RWPE2 (cell line): ENCODE measurements around the gene ENTPD5.

ENCODE experiments used
- ATAC-seq: fragments of 200-7000 bp; cut with Tn5 transposase; 3 replicates; pipeline ENCODE4 v1.9.1; 2021; ENCODE audit warnings: low read depth
- DNase-seq: peaks from one replicate; pipeline ENCODE4 v3.0.0-alpha.2; 2020; ENCODE audit warnings: low spot score
- H3K27ac ChIP-seq: fragments of 450-650 bp; 2 replicates; pipeline ENCODE4 v1.5.1; 2017; ENCODE audit warnings: mild to moderate bottlenecking; ENCODE audit not compliant: poor library complexity, severe bottlenecking
- H3K27me3 ChIP-seq: fragments of 250-450 bp; sonication (Bioruptor Pico); 2 replicates; pipeline ENCODE4 v1.5.1; 2021; ENCODE audit warnings: mild to moderate bottlenecking, moderate library complexity; ENCODE audit not compliant: insufficient read depth, poor library complexity, severe bottlenecking
- H3K36me3 ChIP-seq: fragments of 250-450 bp; sonication (Bioruptor Pico); 2 replicates; pipeline ENCODE4 v1.5.1; 2020; ENCODE audit warnings: low read depth, mild to moderate bottlenecking, moderate library complexity
- H3K4me1 ChIP-seq: fragments of 250-450 bp; sonication (Bioruptor Pico); 2 replicates; pipeline ENCODE4 v1.5.1; 2021; ENCODE audit warnings: mild to moderate bottlenecking, moderate library complexity; ENCODE audit not compliant: insufficient read depth, poor library complexity, severe bottlenecking
- H3K4me3 ChIP-seq: fragments of 250-450 bp; sonication (Bioruptor Pico); 2 replicates; pipeline ENCODE4 v1.5.1; 2021; ENCODE audit warnings: mild to moderate bottlenecking, moderate library complexity; ENCODE audit not compliant: severe bottlenecking
- H3K9me3 ChIP-seq: fragments of 250-450 bp; sonication (Bioruptor Pico); 2 replicates; pipeline ENCODE4 v1.5.1; 2021; ENCODE audit warnings: mild to moderate bottlenecking, moderate library complexity; ENCODE audit not compliant: severe bottlenecking
- TF ChIP-seq, protein P1 (sequence below): fragments of 450-650 bp; IDR thresholded peaks from one replicate; pipeline ENCODE4 v1.5.1; 2017; ENCODE audit warnings: mild to moderate bottlenecking, moderate library complexity; ENCODE audit not compliant: poor library complexity, severe bottlenecking

ENTPD5 gene

DNA sequence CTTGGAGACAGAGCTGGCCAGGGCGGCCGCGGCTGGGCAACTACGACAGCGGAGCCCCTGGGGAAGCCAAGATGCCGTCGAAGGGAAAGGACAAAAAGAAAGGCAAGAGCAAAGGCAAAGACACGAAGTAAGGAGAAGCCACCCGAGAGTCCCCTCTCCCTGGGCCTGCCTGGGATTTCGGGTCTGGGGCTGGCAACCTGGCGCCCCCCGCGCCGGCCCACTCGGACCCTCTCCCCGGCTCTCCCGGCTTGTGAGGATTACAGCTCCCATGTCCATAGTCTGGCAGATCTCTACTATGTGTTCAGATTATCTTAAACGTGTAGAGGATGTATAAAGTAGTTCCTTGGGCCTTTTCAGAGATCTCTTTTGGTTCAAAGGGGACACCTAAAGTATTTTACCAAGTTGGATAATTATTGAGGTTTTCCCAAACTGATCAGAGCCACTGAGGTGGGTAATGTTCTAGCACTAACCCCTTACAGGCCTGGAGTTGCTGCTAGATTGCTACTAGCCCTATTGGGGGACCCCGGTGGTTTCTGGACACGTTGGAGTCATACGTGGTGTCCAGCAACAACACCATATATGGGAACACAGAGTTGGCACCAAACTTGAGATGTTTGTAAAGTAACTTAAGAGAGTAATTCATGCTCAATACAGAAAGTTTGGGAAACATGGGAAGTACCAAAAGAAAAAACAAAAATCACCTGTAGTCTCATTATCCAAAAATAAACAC lies 485 bp upstream of the ENTPD5 start:
- Histone ChIP-seq H3K4me1 (peaks cover 2% of the 10 kb centered on the region), H3K9me3 (no peaks in the 10 kb centered on the region), H3K27ac (peak overlapping the region; percentile 87), H3K27me3 (no peaks in the 10 kb centered on the region), H3K4me3 (peak overlapping the region; percentile 79), H3K36me3 (0 out of 2 replicates have a peak, but pooled peaks cover 3% of the 10 kb centered on the region)
- ATAC-seq (peak; percentile 1; the same call in 1 of the 3 replicates), DNase-seq (no peak)
- TF ChIP-seq, protein P1, sequence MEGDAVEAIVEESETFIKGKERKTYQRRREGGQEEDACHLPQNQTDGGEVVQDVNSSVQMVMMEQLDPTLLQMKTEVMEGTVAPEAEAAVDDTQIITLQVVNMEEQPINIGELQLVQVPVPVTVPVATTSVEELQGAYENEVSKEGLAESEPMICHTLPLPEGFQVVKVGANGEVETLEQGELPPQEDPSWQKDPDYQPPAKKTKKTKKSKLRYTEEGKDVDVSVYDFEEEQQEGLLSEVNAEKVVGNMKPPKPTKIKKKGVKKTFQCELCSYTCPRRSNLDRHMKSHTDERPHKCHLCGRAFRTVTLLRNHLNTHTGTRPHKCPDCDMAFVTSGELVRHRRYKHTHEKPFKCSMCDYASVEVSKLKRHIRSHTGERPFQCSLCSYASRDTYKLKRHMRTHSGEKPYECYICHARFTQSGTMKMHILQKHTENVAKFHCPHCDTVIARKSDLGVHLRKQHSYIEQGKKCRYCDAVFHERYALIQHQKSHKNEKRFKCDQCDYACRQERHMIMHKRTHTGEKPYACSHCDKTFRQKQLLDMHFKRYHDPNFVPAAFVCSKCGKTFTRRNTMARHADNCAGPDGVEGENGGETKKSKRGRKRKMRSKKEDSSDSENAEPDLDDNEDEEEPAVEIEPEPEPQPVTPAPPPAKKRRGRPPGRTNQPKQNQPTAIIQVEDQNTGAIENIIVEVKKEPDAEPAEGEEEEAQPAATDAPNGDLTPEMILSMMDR = no peak

DNA sequence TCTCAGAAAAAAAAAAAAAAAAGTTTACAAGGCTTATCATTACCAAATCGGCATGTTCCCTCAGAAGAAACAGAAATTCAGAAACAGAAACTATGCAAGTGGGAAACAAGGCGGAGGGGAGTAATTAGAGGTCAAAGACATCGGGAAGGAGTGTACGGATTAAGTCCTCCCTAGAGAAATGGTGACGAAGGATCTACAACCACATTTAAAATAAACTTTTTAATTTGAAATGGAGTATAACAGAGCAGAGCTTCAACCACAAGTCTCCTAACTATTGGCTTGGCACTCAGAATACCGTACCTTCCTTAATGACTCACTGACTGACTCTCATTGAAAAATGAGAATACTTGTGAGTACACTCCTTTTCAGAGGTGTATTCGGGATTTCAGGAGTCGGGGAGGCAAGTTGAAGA lies 908 bp downstream of the ENTPD5 start:
- DNase-seq (no peak), ATAC-seq (peak; percentile 70)
- H3K27ac ChIP-seq = peak overlapping the region; percentile 87
- H3K4me1 ChIP-seq = peaks cover 2% of the 10 kb centered on the region
- H3K4me3 ChIP-seq = peak overlapping the region; percentile 79
- H3K27me3 ChIP-seq = no peaks in the 10 kb centered on the region
- TF ChIP-seq, protein P1 = no peak
- no peaks in the 10 kb centered on the region for H3K9me3 ChIP-seq
- H3K36me3 ChIP-seq = peaks cover 16% of the 10 kb centered on the region

- DNase-seq (no peak), ATAC-seq (no peak)
- Histone ChIP-seq H3K27ac (no peak overlapping the region), H3K4me1 (peaks cover 2% of the 10 kb centered on the region), H3K4me3 (no peak overlapping the region), H3K9me3 (no peaks in the 10 kb centered on the region), H3K27me3 (no peaks in the 10 kb centered on the region), H3K36me3 (peaks cover 37% of the 10 kb centered on the region)
- TF ChIP-seq, protein P1 = no peak
These were observed 3.1 kb downstream of the ENTPD5 start for GRCh38 chr14:74015963-74016362.

DNA sequence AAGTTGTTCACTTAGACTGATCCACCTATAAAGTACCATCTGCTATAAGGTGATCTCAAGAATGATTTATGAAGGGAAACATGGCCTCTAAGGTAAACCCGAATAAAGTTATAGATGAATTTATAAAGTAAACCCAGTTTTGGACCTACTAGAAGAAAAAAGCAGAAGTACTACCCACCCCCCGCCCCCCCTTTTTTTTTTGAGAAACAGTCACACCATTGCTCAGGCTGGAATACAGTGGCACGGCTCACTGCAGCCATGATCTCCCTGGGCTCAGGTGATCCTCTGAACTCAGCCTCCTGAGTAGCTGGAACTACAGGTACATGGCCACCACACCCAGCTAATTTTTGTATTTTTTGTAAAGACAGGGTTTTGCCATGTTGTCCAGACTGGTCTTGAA lies 3.9 kb downstream of the ENTPD5 start:
- Histone ChIP-seq H3K27me3 (no peaks in the 10 kb centered on the region), H3K36me3 (peaks cover 42% of the 10 kb centered on the region), H3K9me3 (no peaks in the 10 kb centered on the region), H3K4me1 (peaks cover 2% of the 10 kb centered on the region), H3K27ac (no peak overlapping the region), H3K4me3 (no peak overlapping the region)
- TF ChIP-seq, protein P1 = no peak
- DNase-seq = no peak
- ATAC-seq = no peak

DNA sequence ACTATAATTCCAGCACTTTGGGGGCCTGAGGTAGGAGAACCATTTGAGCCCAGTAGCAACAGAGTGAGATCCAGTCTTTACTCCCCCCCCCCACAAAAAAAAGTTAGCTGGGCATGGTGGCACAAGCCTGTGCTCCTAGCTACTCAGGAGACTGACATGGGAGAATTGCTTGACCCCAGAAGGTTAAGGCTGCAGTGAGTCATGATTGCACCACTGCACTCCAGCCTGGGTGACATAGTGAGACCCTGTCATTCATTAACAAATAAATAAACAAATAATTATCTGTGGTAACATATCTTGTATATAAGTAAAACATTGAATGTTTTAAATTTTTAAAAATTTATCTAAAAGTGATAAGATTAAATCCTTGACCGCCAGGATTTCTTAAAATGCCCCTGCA lies 4.8 kb downstream of the ENTPD5 start:
- no peaks in the 10 kb centered on the region for H3K27me3 ChIP-seq
- H3K9me3 ChIP-seq = no peaks in the 10 kb centered on the region
- TF ChIP-seq, protein P1 = no peak
- H3K36me3 ChIP-seq = peaks cover 47% of the 10 kb centered on the region
- H3K27ac ChIP-seq = no peak overlapping the region
- DNase-seq (no peak), ATAC-seq (no peak)
- H3K4me1 ChIP-seq = no peaks in the 10 kb centered on the region
- no peak overlapping the region for H3K4me3 ChIP-seq
